ENCODE measurements around the gene PTK6.

DNA sequence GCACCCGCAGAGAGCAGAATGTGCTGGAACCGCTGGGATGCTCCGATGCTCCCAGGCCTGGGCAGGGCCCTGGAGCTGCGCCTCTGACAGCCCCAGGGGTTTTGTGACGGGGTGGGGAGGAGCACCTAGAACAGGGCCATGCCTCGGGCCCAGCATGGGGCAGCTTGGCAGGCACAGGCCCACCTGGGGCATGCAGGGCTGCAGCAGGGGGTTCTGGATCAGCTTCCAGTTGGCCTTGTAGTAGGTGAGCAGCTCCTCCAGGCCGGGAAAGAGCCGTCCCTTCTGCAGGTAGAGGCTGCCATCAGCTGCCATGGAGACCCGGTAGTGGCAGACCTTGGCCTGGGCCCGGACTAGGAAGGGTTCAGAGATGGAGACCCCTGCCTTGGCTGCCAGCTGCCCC is 6.0 kb upstream of the PTK6 start:
- TF ChIP-seq, protein P1, sequence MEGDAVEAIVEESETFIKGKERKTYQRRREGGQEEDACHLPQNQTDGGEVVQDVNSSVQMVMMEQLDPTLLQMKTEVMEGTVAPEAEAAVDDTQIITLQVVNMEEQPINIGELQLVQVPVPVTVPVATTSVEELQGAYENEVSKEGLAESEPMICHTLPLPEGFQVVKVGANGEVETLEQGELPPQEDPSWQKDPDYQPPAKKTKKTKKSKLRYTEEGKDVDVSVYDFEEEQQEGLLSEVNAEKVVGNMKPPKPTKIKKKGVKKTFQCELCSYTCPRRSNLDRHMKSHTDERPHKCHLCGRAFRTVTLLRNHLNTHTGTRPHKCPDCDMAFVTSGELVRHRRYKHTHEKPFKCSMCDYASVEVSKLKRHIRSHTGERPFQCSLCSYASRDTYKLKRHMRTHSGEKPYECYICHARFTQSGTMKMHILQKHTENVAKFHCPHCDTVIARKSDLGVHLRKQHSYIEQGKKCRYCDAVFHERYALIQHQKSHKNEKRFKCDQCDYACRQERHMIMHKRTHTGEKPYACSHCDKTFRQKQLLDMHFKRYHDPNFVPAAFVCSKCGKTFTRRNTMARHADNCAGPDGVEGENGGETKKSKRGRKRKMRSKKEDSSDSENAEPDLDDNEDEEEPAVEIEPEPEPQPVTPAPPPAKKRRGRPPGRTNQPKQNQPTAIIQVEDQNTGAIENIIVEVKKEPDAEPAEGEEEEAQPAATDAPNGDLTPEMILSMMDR (IDR thresholded peaks at IDR 0.05): no peak
- TF ChIP-seq POLR2A (IDR thresholded peaks at IDR 0.05): no peak

All from transverse colon (tissue), 3 donors.